K562 (cell line): ENCODE results near the gene RBFOX2. TPM values are rescaled to one million over a fixed set of nuclear protein-coding genes. Genes with fewer than 3 reads are reported as not detected.

ENCODE experiments used
- ATAC-seq: fragments of 200-7000 bp; cut with Tn5 transposase; 3 replicates; pipeline ENCODE4 v1.9.1; 2020; ENCODE audit warnings: moderate library complexity
- BruUV-seq: library from RNA; stranded (reverse); fragments of 400-500 nt; replicated peaks from 2 replicates; lab custom pipeline; 2021; lab: Mats Ljungman, UMichigan
- CTCF ChIA-PET: fragments of 300-600 bp; formaldehyde crosslinking; extraction: SDS; loops from one replicate; lab custom pipeline; 2021; ENCODE audit warnings: low intra/inter-chr PET ratio; lab: Yijun Ruan, JAX
- POLR2A ChIA-PET: fragments of 300-600, 350-650 bp; sonication (Branson Sonifier 250); formaldehyde crosslinking; extraction: SDS; loops from one replicate; lab custom pipeline; 2021; ENCODE audit warnings: antibody characterized with exemption, inconsistent platforms; lab: Yijun Ruan, JAX
- DNase-seq, 4 experiments: peaks; one replicate each; pipeline versions ENCODE4 v3.0.0 to v3.0.0-alpha.2; 2011 to 2018; ENCODE audit warnings: low spot score in 3 of 4, mixed read lengths in 3 of 4; ENCODE audit errors: extremely low read depth in 1 of 4
- FAIRE-seq: peaks from 2 replicates; lab custom pipeline; 2011; peaks lifted over from hg19 to GRCh38; lab: Jason Lieb, UNC
- H2AFZ ChIP-seq: 2 replicates; pipeline ENCODE4 v1.6.0; 2011; ENCODE audit warnings: low read depth, low read length, control low read depth, inconsistent platforms
- H3K27ac ChIP-seq: fragments of 200-600 bp; 3 replicates; pipeline ENCODE4 v1.8.0; 2011; ENCODE audit warnings: low read depth, mild to moderate bottlenecking, control low read depth, inconsistent platforms, low read length, moderate library complexity, mixed read lengths; ENCODE audit errors: extremely low read depth
- H3K27me3 ChIP-seq, 2 experiments: fragments of 300-600 bp in 1 of 2; 2 replicates in 1 of 2; 3 replicates in 1 of 2; pipeline versions ENCODE4 v1.6.0 to v1.8.0; 2011; ENCODE audit warnings: inconsistent platforms in 2 of 2, low read length in 2 of 2, mild to moderate bottlenecking in 1 of 2, mixed read lengths in 1 of 2, moderate library complexity in 1 of 2; ENCODE audit not compliant: control insufficient read depth in 2 of 2, insufficient read depth in 2 of 2
- H3K36me3 ChIP-seq: fragments of 300-600 bp; 3 replicates; pipeline ENCODE4 v1.8.0; 2011; ENCODE audit warnings: mild to moderate bottlenecking, low read length, inconsistent platforms; ENCODE audit not compliant: control insufficient read depth, insufficient read depth
- H3K4me1 ChIP-seq, 2 experiments: fragments of 200-600 bp in 1 of 2; replicated peaks in 1 of 2; 2 replicates in 1 of 2; 3 replicates in 1 of 2; pipeline versions ENCODE4 v1.5.1 to v1.8.0; 2011; ENCODE audit warnings: inconsistent platforms in 2 of 2, low read length in 2 of 2, mild to moderate bottlenecking in 1 of 2, mixed read lengths in 1 of 2, moderate library complexity in 1 of 2; ENCODE audit not compliant: control insufficient read depth in 2 of 2, insufficient read depth in 2 of 2
- H3K4me2 ChIP-seq: 2 replicates; pipeline ENCODE4 v1.6.1; 2011; ENCODE audit warnings: low read length, control low read depth, inconsistent platforms, mixed read lengths; ENCODE audit not compliant: insufficient read depth
- H3K4me3 ChIP-seq: fragments of 200-600 bp; sonication (generic), shearing (Covaris generic); 2 replicates; pipeline ENCODE4 v1.5.1; 2016; ENCODE audit warnings: control low read depth, inconsistent platforms
- H3K79me2 ChIP-seq: fragments of 200-600 bp; 3 replicates; pipeline ENCODE4 v1.8.0; 2011; ENCODE audit warnings: low read length, inconsistent platforms; ENCODE audit not compliant: control insufficient read depth, insufficient read depth
- H3K9ac ChIP-seq, 2 experiments: 2 replicates each; pipeline versions ENCODE4 v1.6.0 to v1.6.1; 2011; ENCODE audit warnings: low read depth in 2 of 2, low read length in 2 of 2, control low read depth in 1 of 2, inconsistent platforms in 1 of 2, mild to moderate bottlenecking in 1 of 2, mixed read lengths in 1 of 2; ENCODE audit not compliant: insufficient read depth in 1 of 2
- H3K9me1 ChIP-seq: one replicate; pipeline ENCODE4 v1.6.0; 2011; ENCODE audit warnings: inconsistent platforms, mild to moderate bottlenecking, low read length, moderate library complexity; ENCODE audit not compliant: control insufficient read depth, insufficient read depth
- H3K9me3 ChIP-seq: replicated peaks from 2 replicates; pipeline ENCODE4 v1.5.1; 2011; ENCODE audit warnings: low read depth, low read length, inconsistent platforms; ENCODE audit not compliant: control insufficient read depth, insufficient read depth
- H4K20me1 ChIP-seq: replicated peaks from 2 replicates; pipeline ENCODE4 v1.6.1; 2011; ENCODE audit warnings: low read length, inconsistent platforms, mixed read lengths; ENCODE audit not compliant: control insufficient read depth, insufficient read depth
- MED1 ChIP-seq: sonication (generic); formaldehyde crosslinking; IDR thresholded peaks from 2 replicates; pipeline ENCODE4 v1.8.1; 2023; ENCODE audit warnings: missing genetic modification reagents, borderline replicate concordance
- NFE2 ChIP-seq: IDR thresholded peaks from 2 replicates; pipeline ENCODE4 v1.6.1; 2014; ENCODE audit warnings: antibody characterized with exemption, low read depth
- NR2C1 ChIP-seq, 2 experiments: fragments of 450-650 bp; IDR thresholded peaks; 2 replicates each; pipeline ENCODE4 v1.6.1; 2017; ENCODE audit warnings: mild to moderate bottlenecking in 2 of 2, antibody characterized with exemption in 1 of 2, inconsistent platforms in 1 of 2, missing compliant biosample characterization in 1 of 2, missing genetic modification characterization in 1 of 2
- THRA ChIP-seq: fragments of 450-650 bp; IDR thresholded peaks from 2 replicates; pipeline ENCODE4 v1.6.1; 2017; ENCODE audit warnings: mild to moderate bottlenecking, moderate library complexity
- ZNF316 ChIP-seq: fragments of 450-650 bp; IDR thresholded peaks from 2 replicates; pipeline ENCODE4 v1.6.1; 2016
- ZNF436 ChIP-seq: fragments of 250-450, 450-650 bp; sonication (Bioruptor Pico); formaldehyde crosslinking; IDR thresholded peaks from 2 replicates; pipeline ENCODE4 v1.7.0; 2020; ENCODE audit warnings: mild to moderate bottlenecking
- in situ Hi-C: fragments of 300-500 bp; cut with MboI; formaldehyde crosslinking; loops from 4 replicates; pipeline ENCODE4 v1.15.0; 2018; ENCODE audit warnings: inconsistent platforms, mixed read lengths
- intact Hi-C: fragments of 100-400 bp; cut with micrococcal nuclease; formaldehyde crosslinking; loops from 2 replicates; pipeline ENCODE4 v1.14.2; 2022
- polyA plus RNA-seq, 8 experiments: library from polyadenylated mRNA; depleted of rRNA in 4 of 8; stranded (reverse) in 5 of 8; unstranded in 3 of 8; fragments of >200 nt; fragmentation: Nextera tagmentation in 2 of 8; fragmentation: Illumina TruSeq in 1 of 8; extraction: Ambion mirVana in 2 of 8; extraction: Trizol in 1 of 8; gene quantifications; 2 replicates each; pipeline versions ENCODE4 v1.2.1 to v1.2.3, GENCODE V29; 2011 to 2014; ENCODE audit warnings: inconsistent platforms in 1 of 8, missing spikeins in 1 of 8
- total RNA-seq, 7 experiments: library from RNA; depleted of rRNA in 6 of 7; stranded (reverse); fragments of >200 nt in 6 of 7; fragmentation: Illumina TruSeq in 2 of 7; extraction: Trizol in 2 of 7; gene quantifications; 2 replicates each; pipeline versions ENCODE4 v1.2.1 to v1.2.3, GENCODE V29; 2011 to 2021; ENCODE audit warnings: low replicate concordance in 1 of 7
- TF ChIP-seq, protein P1 (sequence below): sonication (generic); formaldehyde crosslinking; IDR thresholded peaks from 2 replicates; pipeline ENCODE4 v1.8.1; 2023; ENCODE audit warnings: mild to moderate bottlenecking, missing genetic modification reagents, moderate library complexity
- TF ChIP-seq, protein P2 (sequence below): fragments of 450-650 bp; formaldehyde crosslinking; IDR thresholded peaks from 2 replicates; pipeline ENCODE4 v1.4.0; 2020; ENCODE audit warnings: mild to moderate bottlenecking, moderate library complexity

The RBFOX2 gene
- total and polyA plus RNA-seq, 9 of the 15 experiments (the other 6 are each of a cell fraction or from before 2014, with no cell fraction given) = 5.8 to 24.8 (median 14.2) TPM

DNA sequence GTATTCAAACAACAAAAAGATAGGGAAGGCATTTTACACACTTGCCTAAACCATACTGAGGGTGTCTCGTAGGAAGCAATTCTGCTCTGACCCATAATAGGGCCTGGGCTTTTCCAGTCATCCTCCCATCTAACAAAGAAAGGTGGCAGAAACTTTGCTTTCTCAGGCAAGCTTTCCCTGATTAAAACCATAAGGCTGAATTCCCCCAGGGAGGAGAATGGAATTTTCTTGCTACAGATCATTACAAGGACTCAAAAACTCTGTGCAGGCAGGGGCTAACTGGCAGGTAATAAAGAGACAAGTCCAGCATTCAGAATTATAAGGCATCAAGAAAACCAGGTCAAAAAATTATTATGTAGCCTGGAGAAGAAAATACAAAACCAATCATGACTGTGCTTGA, 90.4 kb downstream of the RBFOX2 start (continued):
- TF ChIP-seq, protein P1, sequence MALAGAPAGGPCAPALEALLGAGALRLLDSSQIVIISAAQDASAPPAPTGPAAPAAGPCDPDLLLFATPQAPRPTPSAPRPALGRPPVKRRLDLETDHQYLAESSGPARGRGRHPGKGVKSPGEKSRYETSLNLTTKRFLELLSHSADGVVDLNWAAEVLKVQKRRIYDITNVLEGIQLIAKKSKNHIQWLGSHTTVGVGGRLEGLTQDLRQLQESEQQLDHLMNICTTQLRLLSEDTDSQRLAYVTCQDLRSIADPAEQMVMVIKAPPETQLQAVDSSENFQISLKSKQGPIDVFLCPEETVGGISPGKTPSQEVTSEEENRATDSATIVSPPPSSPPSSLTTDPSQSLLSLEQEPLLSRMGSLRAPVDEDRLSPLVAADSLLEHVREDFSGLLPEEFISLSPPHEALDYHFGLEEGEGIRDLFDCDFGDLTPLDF (CRISPR knock-in tag) = no peak
- TF ChIP-seq, all 486 proteins: peak for 0

- peak; percentile 93 for ATAC-seq
- H3K4me1 ChIP-seq = peaks cover 0 to 6% of the 10 kb centered on the region in 2 experiments; a peak in 1 of 5 replicates
- no peaks in the 10 kb centered on the region for H3K27me3 ChIP-seq
- ChIA-PET CTCF (interaction anchor here (1.8 to 2.8 kb wide), 2 partner anchors 135 to 193 kb away, joined by 12 to 30 read pairs; no protein-coding TSS in a partner anchor), POLR2A (interaction anchor here (0.5 to 0.8 kb wide), 3 partner anchors 59 to 231 kb away, joined by 3 to 4 read pairs (median 3); no protein-coding TSS in a partner anchor)
- DNase-seq = peak; percentile 19 to 64 (median 34)
- no peak overlapping the region for H3K27ac ChIP-seq
- in situ Hi-C loops (no loop called here), intact Hi-C loops (loop anchor here (1.0 to 10.0 kb wide), 3 partner anchors 94 to 193 kb away; partner anchors contain the start of gene RBFOX2)
- peaks cover 5% of the 10 kb centered on the region; the same call in 1 of the 3 replicates for H3K36me3 ChIP-seq
- no peaks in the 10 kb centered on the region for H3K79me2 ChIP-seq
- peak; percentile 92 for FAIRE-seq
- no TSS peak for BruUV-seq
- no peak overlapping the region for H3K4me3 ChIP-seq
- no peaks in the 10 kb centered on the region; the same call in 1 of the 2 replicates for H4K20me1 ChIP-seq
- no peak overlapping the region for H3K9ac ChIP-seq
- no peak overlapping the region for H2AFZ ChIP-seq
- H3K4me2 ChIP-seq = no peak overlapping the region
- H3K9me3 ChIP-seq = no peaks in the 10 kb centered on the region
- no peaks in the 10 kb centered on the region for H3K9me1 ChIP-seq
- TF ChIP-seq NR2C1 (IDR thresholded peaks at IDR 0.05) (no peak), NR2C1 (tag; IDR thresholded peaks at IDR 0.05) (peak; percentile 47), THRA (peak; percentile 49; the same call in 1 of the 2 replicates), ZNF316 (0 out of 2 replicates have a peak, but pooled peaks have one; percentile 39), NFE2 (no peak), MED1 (CRISPR knock-in tag) (no peak), ZNF436 (CRISPR knock-in tag) (no peak)
- TF ChIP-seq, protein P2, sequence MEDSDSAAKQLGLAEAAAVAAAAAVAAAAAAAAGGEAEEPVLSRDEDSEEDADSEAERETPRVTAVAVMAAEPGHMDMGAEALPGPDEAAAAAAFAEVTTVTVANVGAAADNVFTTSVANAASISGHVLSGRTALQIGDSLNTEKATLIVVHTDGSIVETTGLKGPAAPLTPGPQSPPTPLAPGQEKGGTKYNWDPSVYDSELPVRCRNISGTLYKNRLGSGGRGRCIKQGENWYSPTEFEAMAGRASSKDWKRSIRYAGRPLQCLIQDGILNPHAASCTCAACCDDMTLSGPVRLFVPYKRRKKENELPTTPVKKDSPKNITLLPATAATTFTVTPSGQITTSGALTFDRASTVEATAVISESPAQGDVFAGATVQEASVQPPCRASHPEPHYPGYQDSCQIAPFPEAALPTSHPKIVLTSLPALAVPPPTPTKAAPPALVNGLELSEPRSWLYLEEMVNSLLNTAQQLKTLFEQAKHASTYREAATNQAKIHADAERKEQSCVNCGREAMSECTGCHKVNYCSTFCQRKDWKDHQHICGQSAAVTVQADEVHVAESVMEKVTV (CRISPR knock-in tag) = peak; percentile 80
Observed at GRCh38 chr22:35930933-35931332, 97.7 kb downstream of the RBFOX2 start.
